ACC112 (cell line): ENCODE data around the gene ZNF496.
"Not testable (repeated sequence)": the region's sequence is repeated elsewhere in the genome, so short reads cannot be mapped to it uniquely, and the experiment has no call there.

Experiments used
- H2AFZ ChIP-seq: fragments of 200-600 bp; sonication (generic); one replicate; pipeline ENCODE4 v1.6.0; 2017; ENCODE audit warnings: antibody characterized with exemption, low read length; ENCODE audit not compliant: unreplicated experiment
- H3K27ac ChIP-seq: fragments of 200-600 bp; sonication (generic); 2 replicates; pipeline ENCODE4 v1.5.1; 2014; ENCODE audit warnings: low read depth, mild to moderate bottlenecking, antibody characterized with exemption, low read length, moderate library complexity
- H3K27me3 ChIP-seq: fragments of 200-600 bp; sonication (generic); 2 replicates; pipeline ENCODE4 v1.6.1; 2014; ENCODE audit warnings: mild to moderate bottlenecking, antibody characterized with exemption, low read length, moderate library complexity, mixed read lengths; ENCODE audit not compliant: insufficient read depth
- H3K36me3 ChIP-seq: fragments of 200-600 bp; sonication (generic); 2 replicates; pipeline ENCODE4 v1.6.1; 2016; ENCODE audit warnings: mild to moderate bottlenecking, antibody characterized with exemption, low read length, moderate library complexity, mixed read lengths; ENCODE audit not compliant: insufficient read depth
- H3K4me1 ChIP-seq: fragments of 200-600 bp; sonication (generic); one replicate; pipeline ENCODE4 v1.6.1; 2016; ENCODE audit warnings: low read length, mixed read lengths; ENCODE audit not compliant: insufficient read depth, unreplicated experiment, control insufficient read depth
- H3K4me3 ChIP-seq: fragments of 200-600 bp; sonication (generic); 2 replicates; pipeline ENCODE4 v1.5.1; 2014; ENCODE audit warnings: mild to moderate bottlenecking, low read depth, low read length
- H3K79me2 ChIP-seq: fragments of 200-600 bp; sonication (generic); one replicate; pipeline ENCODE4 v1.6.0; 2016; ENCODE audit warnings: low read length; ENCODE audit not compliant: control insufficient read depth, unreplicated experiment, insufficient read depth

ZNF496 gene

GRCh38 chr1:247358920-247359319 lies 27.3 kb upstream of the ZNF496 start:
- no peak overlapping the region for H2AFZ ChIP-seq
- H3K4me1 ChIP-seq, result peaks cover 24% of the 10 kb centered on the region
- H3K27ac ChIP-seq, result no peak overlapping the region
- no peaks in the 10 kb centered on the region for H3K36me3 ChIP-seq
- H3K4me3 ChIP-seq, result no peak overlapping the region
- no peaks in the 10 kb centered on the region for H3K27me3 ChIP-seq
- no peaks in the 10 kb centered on the region for H3K79me2 ChIP-seq

GRCh38 chr1:247357781-247358211 lies 26.1 kb upstream of the ZNF496 start:
- Histone ChIP-seq H3K79me2 (no peaks in the 10 kb centered on the region), H3K4me3 (no peak overlapping the region), H3K27ac (peak overlapping the region; percentile 73; the same call in 1 of the 2 replicates), H3K36me3 (no peaks in the 10 kb centered on the region), H3K4me1 (peaks cover 24% of the 10 kb centered on the region), H2AFZ (no peak overlapping the region), H3K27me3 (no peaks in the 10 kb centered on the region)

GRCh38 chr1:247357052-247357780 lies 25.5 kb upstream of the ZNF496 start:
- Histone ChIP-seq H3K27ac (peak overlapping the region; percentile 73), H2AFZ (no peak overlapping the region), H3K4me3 (no peak overlapping the region; the same call in 1 of the 2 replicates)

GRCh38 chr1:247355160-247355559 lies 23.5 kb upstream of the ZNF496 start:
- peaks cover 12% of the 10 kb centered on the region for H3K4me1 ChIP-seq
- H3K27ac ChIP-seq, H3K4me3 ChIP-seq, H2AFZ ChIP-seq, H3K79me2 ChIP-seq, H3K36me3 ChIP-seq, H3K27me3 ChIP-seq: not testable (repeated sequence)

More at GRCh38 chr1:247357052-247357780, 25.5 kb upstream of the ZNF496 start:
- Histone ChIP-seq H3K4me1 (peaks cover 24% of the 10 kb centered on the region), H3K36me3 (no peaks in the 10 kb centered on the region), H3K27me3 (no peaks in the 10 kb centered on the region), H3K79me2 (no peaks in the 10 kb centered on the region)

- no peak overlapping the region for H3K27ac ChIP-seq
- H3K4me1 ChIP-seq, result peaks cover 5% of the 10 kb centered on the region
- no peak overlapping the region for H2AFZ ChIP-seq
- no peaks in the 10 kb centered on the region for H3K27me3 ChIP-seq
- no peak overlapping the region for H3K4me3 ChIP-seq
- no peaks in the 10 kb centered on the region for H3K36me3 ChIP-seq
- H3K79me2 ChIP-seq, result no peaks in the 10 kb centered on the region
Measured at GRCh38 chr1:247352175-247352574, 20.5 kb upstream of the ZNF496 start.

GRCh38 chr1:247350587-247350986 lies 18.9 kb upstream of the ZNF496 start:
- Histone ChIP-seq H3K27me3 (no peaks in the 10 kb centered on the region), H2AFZ (no peak overlapping the region), H3K36me3 (no peaks in the 10 kb centered on the region), H3K79me2 (no peaks in the 10 kb centered on the region), H3K27ac (no peak overlapping the region), H3K4me3 (no peak overlapping the region), H3K4me1 (no peaks in the 10 kb centered on the region)

GRCh38 chr1:247347477-247348222 lies 16.0 kb upstream of the ZNF496 start:
- Histone ChIP-seq H3K4me1 (peaks cover 5% of the 10 kb centered on the region), H3K27ac (no peak overlapping the region), H3K27me3 (no peaks in the 10 kb centered on the region), H3K79me2 (no peaks in the 10 kb centered on the region), H3K36me3 (no peaks in the 10 kb centered on the region), H2AFZ (no peak overlapping the region), H3K4me3 (no peak overlapping the region)

- H3K36me3 ChIP-seq, result no peaks in the 10 kb centered on the region
- no peaks in the 10 kb centered on the region for H3K27me3 ChIP-seq
- H3K4me3 ChIP-seq, result no peak overlapping the region
- peaks cover 9% of the 10 kb centered on the region for H3K4me1 ChIP-seq
- H3K27ac ChIP-seq, result no peak overlapping the region
- no peaks in the 10 kb centered on the region for H3K79me2 ChIP-seq
- H2AFZ ChIP-seq, result no peak overlapping the region
Measured at GRCh38 chr1:247345881-247346280, 14.2 kb upstream of the ZNF496 start.

GRCh38 chr1:247343801-247344200 lies 12.1 kb upstream of the ZNF496 start:
- Histone ChIP-seq H3K36me3 (no peaks in the 10 kb centered on the region), H3K4me1 (peaks cover 12% of the 10 kb centered on the region), H3K4me3 (no peak overlapping the region), H3K27me3 (no peaks in the 10 kb centered on the region), H3K27ac (no peak overlapping the region), H3K79me2 (no peaks in the 10 kb centered on the region), H2AFZ (no peak overlapping the region)

GRCh38 chr1:247338723-247339275 lies 7.1 kb upstream of the ZNF496 start:
- no peak overlapping the region for H2AFZ ChIP-seq
- H3K4me1 ChIP-seq, result peaks cover 17% of the 10 kb centered on the region
- H3K27me3 ChIP-seq, result no peaks in the 10 kb centered on the region
- H3K4me3 ChIP-seq, result no peak overlapping the region
- H3K36me3 ChIP-seq, result peaks cover under 1% of the 10 kb centered on the region; the same call in 1 of the 2 replicates
- peaks cover 24% of the 10 kb centered on the region for H3K79me2 ChIP-seq
- no peak overlapping the region for H3K27ac ChIP-seq
